K562 treated with DMSO at 1 percent for 24 hours (cell line): Measurements from ENCODE around the gene CD46. TPM values are rescaled to one million over a fixed set of nuclear protein-coding genes. Genes with fewer than 3 reads are reported as not detected.

Experiments
- total RNA-seq: library from RNA; unstranded; fragments of 300-600 nt; gene quantifications from 2 replicates; pipeline ENCODE4 v1.2.3, GENCODE V29; 2022; ENCODE audit warnings: low read depth; ENCODE audit not compliant: insufficient read depth

Gene CD46
- 63.2 and 73.8 TPM in 2 replicates for total RNA-seq

GRCh38 chr1:207751790-207752455, at the start of gene CD46:
Gene CD46 (plus strand): TSS chr1:207752054. CDS start chr1:207752213, 159 bp downstream.

Other genes starting within 250 kb of the CD46 start
- gene CR1L, start 106.9 kb upstream of the CD46 start, total RNA-seq, result 16.2 and 19.6 TPM in 2 replicates
- gene CD34, start 159.1 kb downstream of the CD46 start, total RNA-seq, result not detected in 2 replicates